PC-3 (cell line): ENCODE results near the gene FERMT3.

Experiments used
- EZH2 ChIP-seq: fragments of 300-600 bp; sonication (generic); IDR thresholded peaks from one replicate; pipeline ENCODE4 v1.6.1; 2017; ENCODE audit warnings: antibody characterized with exemption, mild to moderate bottlenecking, low read length; ENCODE audit not compliant: unreplicated experiment
- TF ChIP-seq, protein P1 (sequence below): fragments of 300-600 bp; sonication (generic); conservative IDR thresholded peaks from 2 replicates; pipeline ENCODE4 v1.5.1; 2017; ENCODE audit warnings: antibody characterized with exemption, low read depth, mild to moderate bottlenecking, low read length

DNA sequence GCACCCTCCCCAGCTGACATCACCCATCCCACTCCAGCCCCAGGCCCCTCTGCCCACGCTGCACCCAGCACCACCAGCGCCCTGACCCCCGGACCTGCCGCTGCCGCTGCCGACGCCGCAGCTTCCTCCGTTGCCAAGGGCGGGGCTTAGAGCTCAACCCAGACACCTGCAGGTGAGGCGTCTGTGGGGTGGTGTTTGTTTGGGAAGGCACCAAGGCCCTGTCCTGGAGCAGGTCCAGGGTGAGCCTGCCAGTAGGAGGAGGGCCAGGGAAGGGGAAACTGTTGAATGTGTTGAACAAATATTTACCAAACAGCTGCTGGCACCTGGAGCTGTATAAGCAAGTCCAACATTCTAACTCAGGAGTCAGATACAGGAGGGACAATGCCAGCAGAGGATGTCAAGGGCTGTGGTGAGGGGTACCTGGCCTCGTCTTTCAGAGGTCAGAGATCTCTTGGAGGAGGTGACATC lies 31.0 kb downstream of the FERMT3 start:
- TF ChIP-seq, protein P1, sequence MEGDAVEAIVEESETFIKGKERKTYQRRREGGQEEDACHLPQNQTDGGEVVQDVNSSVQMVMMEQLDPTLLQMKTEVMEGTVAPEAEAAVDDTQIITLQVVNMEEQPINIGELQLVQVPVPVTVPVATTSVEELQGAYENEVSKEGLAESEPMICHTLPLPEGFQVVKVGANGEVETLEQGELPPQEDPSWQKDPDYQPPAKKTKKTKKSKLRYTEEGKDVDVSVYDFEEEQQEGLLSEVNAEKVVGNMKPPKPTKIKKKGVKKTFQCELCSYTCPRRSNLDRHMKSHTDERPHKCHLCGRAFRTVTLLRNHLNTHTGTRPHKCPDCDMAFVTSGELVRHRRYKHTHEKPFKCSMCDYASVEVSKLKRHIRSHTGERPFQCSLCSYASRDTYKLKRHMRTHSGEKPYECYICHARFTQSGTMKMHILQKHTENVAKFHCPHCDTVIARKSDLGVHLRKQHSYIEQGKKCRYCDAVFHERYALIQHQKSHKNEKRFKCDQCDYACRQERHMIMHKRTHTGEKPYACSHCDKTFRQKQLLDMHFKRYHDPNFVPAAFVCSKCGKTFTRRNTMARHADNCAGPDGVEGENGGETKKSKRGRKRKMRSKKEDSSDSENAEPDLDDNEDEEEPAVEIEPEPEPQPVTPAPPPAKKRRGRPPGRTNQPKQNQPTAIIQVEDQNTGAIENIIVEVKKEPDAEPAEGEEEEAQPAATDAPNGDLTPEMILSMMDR, result no peak
- TF ChIP-seq EZH2, result no peak
